SK-N-SH (cell line): ENCODE results near the gene TPRKB. TPM values are rescaled to one million over a fixed set of nuclear protein-coding genes. Genes with fewer than 3 reads are reported as not detected.

Source experiments
- CTCF ChIA-PET: fragments of 300-600, 350-600 bp; formaldehyde crosslinking; extraction: SDS; loops from one replicate; lab custom pipeline; 2021; lab: Yijun Ruan, JAX
- POLR2A ChIA-PET: fragments of 350-600 bp; sonication (Branson Sonifier 250); formaldehyde crosslinking; extraction: SDS; loops from one replicate; lab custom pipeline; 2020; ENCODE audit warnings: antibody characterized with exemption, inconsistent platforms; lab: Yijun Ruan, JAX
- DNase-seq: peaks from one replicate; pipeline ENCODE4 v3.0.0; 2012
- H2AFZ ChIP-seq: fragments of 200-600 bp; sonication (generic); 2 replicates; pipeline ENCODE4 v1.8.1; 2016; ENCODE audit warnings: antibody characterized with exemption, mild to moderate bottlenecking, low read depth
- H3F3A ChIP-seq: fragments of 200-600 bp; sonication (generic); replicated peaks from 2 replicates; pipeline ENCODE3; 2016; ENCODE audit warnings: antibody characterized with exemption, mild to moderate bottlenecking; ENCODE audit not compliant: insufficient read depth
- H3K27ac ChIP-seq, 2 experiments: fragments of 200-500 bp in 1 of 2; fragments of 200-600 bp in 1 of 2; sonication (Bioruptor generic) in 1 of 2; sonication (generic), shearing (Covaris generic) in 1 of 2; 2 replicates each; pipeline versions ENCODE4 v1.5.1 to v1.6.1; 2014 to 2016; ENCODE audit warnings: low read depth in 2 of 2, inconsistent platforms in 1 of 2, low read length in 1 of 2, mild to moderate bottlenecking in 1 of 2, mixed read lengths in 1 of 2
- H3K27me3 ChIP-seq: fragments of 200-600 bp; sonication (generic), shearing (Covaris generic); 2 replicates; pipeline ENCODE4 v1.6.1; 2016; ENCODE audit warnings: mixed run types; ENCODE audit not compliant: insufficient read depth
- H3K36me3 ChIP-seq, 2 experiments: fragments of 200-500 bp in 1 of 2; fragments of 200-600 bp in 1 of 2; sonication (Bioruptor generic) in 1 of 2; sonication (generic) in 1 of 2; replicated peaks in 1 of 2; 2 replicates each; pipeline versions ENCODE3 to v1.5.1; 2014 to 2016; ENCODE audit warnings: low read length in 1 of 2, mild to moderate bottlenecking in 1 of 2; ENCODE audit not compliant: insufficient read depth in 2 of 2, control insufficient read depth in 1 of 2
- H3K4me1 ChIP-seq, 2 experiments: fragments of 200-500 bp in 1 of 2; fragments of 200-600 bp in 1 of 2; sonication (Bioruptor generic) in 1 of 2; sonication (generic), shearing (Covaris generic) in 1 of 2; 2 replicates each; pipeline versions ENCODE4 v1.5.1 to v1.6.1; 2014 to 2016; ENCODE audit warnings: low read depth in 1 of 2, low read length in 1 of 2, mixed run types in 1 of 2; ENCODE audit not compliant: insufficient read depth in 2 of 2, control insufficient read depth in 1 of 2
- H3K4me2 ChIP-seq: fragments of 200-600 bp; sonication (generic), shearing (Covaris generic); 2 replicates; pipeline ENCODE4 v1.6.1; 2017; ENCODE audit warnings: mixed run types
- H3K4me3 ChIP-seq, 2 experiments: fragments of 200-500 bp in 1 of 2; fragments of 200-600 bp in 1 of 2; sonication (Bioruptor generic) in 1 of 2; sonication (generic), shearing (Covaris generic) in 1 of 2; 2 replicates each; pipeline versions ENCODE4 v1.5.1 to v1.8.1; 2014 to 2016; ENCODE audit warnings: low read depth in 2 of 2, inconsistent platforms in 1 of 2, low read length in 1 of 2, mild to moderate bottlenecking in 1 of 2, mixed read lengths in 1 of 2, moderate library complexity in 1 of 2
- H3K79me2 ChIP-seq: fragments of 200-600 bp; sonication (generic); 2 replicates; pipeline ENCODE4 v1.8.1; 2017; ENCODE audit warnings: mild to moderate bottlenecking; ENCODE audit not compliant: insufficient read depth
- H3K9ac ChIP-seq: fragments of 200-600 bp; sonication (generic); 2 replicates; pipeline ENCODE4 v1.6.1; 2017; ENCODE audit warnings: mixed run types
- H3K9me2 ChIP-seq: fragments of 200-600 bp; sonication (generic); 2 replicates; pipeline ENCODE4 v1.6.1; 2017; ENCODE audit warnings: mixed run types
- H3K9me3 ChIP-seq: fragments of 200-600 bp; sonication (generic); 2 replicates; pipeline ENCODE4 v1.6.1; 2017; ENCODE audit warnings: mixed run types, mild to moderate bottlenecking, moderate library complexity
- H4K20me1 ChIP-seq: fragments of 200-600 bp; sonication (generic); 2 replicates; pipeline ENCODE4 v1.6.1; 2017; ENCODE audit warnings: mild to moderate bottlenecking, mixed run types; ENCODE audit not compliant: insufficient read depth
- EZH2phosphoT487 ChIP-seq: fragments of 200-600 bp; sonication (generic); IDR thresholded peaks from 2 replicates; pipeline ENCODE4 v1.6.1; 2017; ENCODE audit warnings: low read depth, mixed run types, mild to moderate bottlenecking, antibody characterized with exemption, moderate library complexity, borderline replicate concordance
- FOSL2 ChIP-seq: IDR thresholded peaks from 2 replicates; pipeline ENCODE4 v1.4.0; 2012; ENCODE audit warnings: low read depth, mild to moderate bottlenecking, moderate library complexity, borderline replicate concordance
- FOXJ3 ChIP-seq: sonication (generic); formaldehyde crosslinking; IDR thresholded peaks from 2 replicates; pipeline ENCODE4 v1.5.1; 2020; ENCODE audit warnings: mild to moderate bottlenecking, missing genetic modification reagents
- FOXM1 ChIP-seq: IDR thresholded peaks from 2 replicates; pipeline ENCODE4 v1.4.0; 2012; ENCODE audit warnings: low read depth, mild to moderate bottlenecking
- GABPA ChIP-seq: IDR thresholded peaks from 2 replicates; pipeline ENCODE4 v1.4.0; 2012; ENCODE audit warnings: low read depth, mild to moderate bottlenecking
- MEF2A ChIP-seq: IDR thresholded peaks from 2 replicates; pipeline ENCODE4 v1.4.0; 2012; ENCODE audit warnings: low read depth, borderline replicate concordance
- NRF1 ChIP-seq: IDR thresholded peaks from 2 replicates; pipeline ENCODE4 v1.6.1; 2012; ENCODE audit warnings: low read depth, mild to moderate bottlenecking, low read length
- PBX3 ChIP-seq: IDR thresholded peaks from 2 replicates; pipeline ENCODE4; 2012
- POLR2AphosphoS5 ChIP-seq: IDR thresholded peaks from 2 replicates; pipeline ENCODE4 v1.6.1; 2012; ENCODE audit warnings: low read depth, low read length
- RCOR1 ChIP-seq: fragments of 150-350 bp; IDR thresholded peaks from 2 replicates; pipeline ENCODE4 v1.6.1; 2017; ENCODE audit warnings: antibody characterized with exemption, low read length
- RFX5 ChIP-seq: IDR thresholded peaks from 2 replicates; pipeline ENCODE4 v1.6.1; 2012; ENCODE audit warnings: mild to moderate bottlenecking, improper control_type of control experiment, low read length
- RXRA ChIP-seq: IDR thresholded peaks from 2 replicates; pipeline ENCODE4 v1.4.0; 2012; ENCODE audit warnings: low read depth, mild to moderate bottlenecking, borderline replicate concordance
- SIN3A ChIP-seq: IDR thresholded peaks from 2 replicates; pipeline ENCODE4 v1.6.1; 2012; ENCODE audit warnings: low read depth, mild to moderate bottlenecking, low read length, moderate library complexity, borderline replicate concordance
- USF2 ChIP-seq: fragments of 150-350 bp; IDR thresholded peaks from 2 replicates; pipeline ENCODE4 v1.6.1; 2017; ENCODE audit warnings: antibody characterized with exemption, low read length, low read depth, borderline replicate concordance
- WGBS: methylation state at CpG from one replicate; pipeline ENCODE4 v1.1.6; 2017; ENCODE audit warnings: low lambda C conversion rate; 5-methylcytosine and 5-hydroxymethylcytosine counted together
- polyA plus RNA-seq, 3 experiments: library from polyadenylated mRNA; depleted of rRNA; stranded (reverse); fragments of >200 nt; gene quantifications; 2 replicates each; pipeline ENCODE4 v1.2.3, GENCODE V29; 2012
- TF ChIP-seq, protein P1 (sequence below): IDR thresholded peaks from 2 replicates; pipeline ENCODE4 v1.4.0; 2012; ENCODE audit warnings: low read depth, borderline replicate concordance
- TF ChIP-seq, protein P2 (sequence below): fragments of 150-350 bp; IDR thresholded peaks from 2 replicates; pipeline ENCODE4 v1.6.1; 2016; ENCODE audit warnings: mild to moderate bottlenecking, low read depth, low read length
- TF ChIP-seq, protein P3 (sequence below): IDR thresholded peaks from 2 replicates; pipeline ENCODE4 v1.4.0; 2012; ENCODE audit warnings: low read depth, borderline replicate concordance
- TF ChIP-seq, protein P4 (sequence below): fragments of 200-600 bp; sonication (generic); IDR thresholded peaks from 2 replicates; pipeline ENCODE4 v1.6.1; 2017; ENCODE audit warnings: antibody characterized with exemption, mild to moderate bottlenecking, moderate library complexity

Gene TPRKB
- polyA plus RNA-seq, 1 of the 3 experiments (the other 2 are of a cell fraction) = 32.1 TPM

- no peak for TF ChIP-seq PBX3
- 0 out of 2 replicates have a peak, but pooled peaks have one; percentile 6 for TF ChIP-seq FOSL2
- TF ChIP-seq, protein P1, sequence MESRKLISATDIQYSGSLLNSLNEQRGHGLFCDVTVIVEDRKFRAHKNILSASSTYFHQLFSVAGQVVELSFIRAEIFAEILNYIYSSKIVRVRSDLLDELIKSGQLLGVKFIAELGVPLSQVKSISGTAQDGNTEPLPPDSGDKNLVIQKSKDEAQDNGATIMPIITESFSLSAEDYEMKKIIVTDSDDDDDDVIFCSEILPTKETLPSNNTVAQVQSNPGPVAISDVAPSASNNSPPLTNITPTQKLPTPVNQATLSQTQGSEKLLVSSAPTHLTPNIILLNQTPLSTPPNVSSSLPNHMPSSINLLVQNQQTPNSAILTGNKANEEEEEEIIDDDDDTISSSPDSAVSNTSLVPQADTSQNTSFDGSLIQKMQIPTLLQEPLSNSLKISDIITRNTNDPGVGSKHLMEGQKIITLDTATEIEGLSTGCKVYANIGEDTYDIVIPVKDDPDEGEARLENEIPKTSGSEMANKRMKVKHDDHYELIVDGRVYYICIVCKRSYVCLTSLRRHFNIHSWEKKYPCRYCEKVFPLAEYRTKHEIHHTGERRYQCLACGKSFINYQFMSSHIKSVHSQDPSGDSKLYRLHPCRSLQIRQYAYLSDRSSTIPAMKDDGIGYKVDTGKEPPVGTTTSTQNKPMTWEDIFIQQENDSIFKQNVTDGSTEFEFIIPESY = no peak
Observed at GRCh38 chr2:73762571-73762970, 25.4 kb upstream of the TPRKB start (continued).

- H3K27ac ChIP-seq = peak overlapping the region; percentile 4 to 20; a peak in 2 of 4 replicates
- WGBS = 92% methylated on average over 2 of the region's 2 CpGs
- no peak overlapping the region for H3K9ac ChIP-seq
- DNase-seq = no peak
- TF ChIP-seq SIN3A (no peak), RXRA (no peak), EZH2phosphoT487 (no peak), POLR2AphosphoS5 (no peak), GABPA (no peak), FOXJ3 (CRISPR knock-in tag) (no peak), RCOR1 (no peak), NRF1 (no peak), PBX3 (no peak), FOXM1 (no peak), MEF2A (no peak), RFX5 (no peak), USF2 (no peak)
- TF ChIP-seq, protein P2, sequence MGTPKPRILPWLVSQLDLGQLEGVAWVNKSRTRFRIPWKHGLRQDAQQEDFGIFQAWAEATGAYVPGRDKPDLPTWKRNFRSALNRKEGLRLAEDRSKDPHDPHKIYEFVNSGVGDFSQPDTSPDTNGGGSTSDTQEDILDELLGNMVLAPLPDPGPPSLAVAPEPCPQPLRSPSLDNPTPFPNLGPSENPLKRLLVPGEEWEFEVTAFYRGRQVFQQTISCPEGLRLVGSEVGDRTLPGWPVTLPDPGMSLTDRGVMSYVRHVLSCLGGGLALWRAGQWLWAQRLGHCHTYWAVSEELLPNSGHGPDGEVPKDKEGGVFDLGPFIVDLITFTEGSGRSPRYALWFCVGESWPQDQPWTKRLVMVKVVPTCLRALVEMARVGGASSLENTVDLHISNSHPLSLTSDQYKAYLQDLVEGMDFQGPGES = no peak
- TF ChIP-seq, protein P3, sequence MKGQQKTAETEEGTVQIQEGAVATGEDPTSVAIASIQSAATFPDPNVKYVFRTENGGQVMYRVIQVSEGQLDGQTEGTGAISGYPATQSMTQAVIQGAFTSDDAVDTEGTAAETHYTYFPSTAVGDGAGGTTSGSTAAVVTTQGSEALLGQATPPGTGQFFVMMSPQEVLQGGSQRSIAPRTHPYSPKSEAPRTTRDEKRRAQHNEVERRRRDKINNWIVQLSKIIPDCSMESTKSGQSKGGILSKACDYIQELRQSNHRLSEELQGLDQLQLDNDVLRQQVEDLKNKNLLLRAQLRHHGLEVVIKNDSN = no peak
- TF ChIP-seq, protein P4, sequence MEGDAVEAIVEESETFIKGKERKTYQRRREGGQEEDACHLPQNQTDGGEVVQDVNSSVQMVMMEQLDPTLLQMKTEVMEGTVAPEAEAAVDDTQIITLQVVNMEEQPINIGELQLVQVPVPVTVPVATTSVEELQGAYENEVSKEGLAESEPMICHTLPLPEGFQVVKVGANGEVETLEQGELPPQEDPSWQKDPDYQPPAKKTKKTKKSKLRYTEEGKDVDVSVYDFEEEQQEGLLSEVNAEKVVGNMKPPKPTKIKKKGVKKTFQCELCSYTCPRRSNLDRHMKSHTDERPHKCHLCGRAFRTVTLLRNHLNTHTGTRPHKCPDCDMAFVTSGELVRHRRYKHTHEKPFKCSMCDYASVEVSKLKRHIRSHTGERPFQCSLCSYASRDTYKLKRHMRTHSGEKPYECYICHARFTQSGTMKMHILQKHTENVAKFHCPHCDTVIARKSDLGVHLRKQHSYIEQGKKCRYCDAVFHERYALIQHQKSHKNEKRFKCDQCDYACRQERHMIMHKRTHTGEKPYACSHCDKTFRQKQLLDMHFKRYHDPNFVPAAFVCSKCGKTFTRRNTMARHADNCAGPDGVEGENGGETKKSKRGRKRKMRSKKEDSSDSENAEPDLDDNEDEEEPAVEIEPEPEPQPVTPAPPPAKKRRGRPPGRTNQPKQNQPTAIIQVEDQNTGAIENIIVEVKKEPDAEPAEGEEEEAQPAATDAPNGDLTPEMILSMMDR = no peak
- no peaks in the 10 kb centered on the region for H3K27me3 ChIP-seq
- H2AFZ ChIP-seq = no peak overlapping the region
- H3F3A ChIP-seq = peaks cover 5% of the 10 kb centered on the region
- H3K4me3 ChIP-seq = no peak overlapping the region
- CTCF ChIA-PET = interaction anchor here (1.0 to 1.7 kb wide), 3 partner anchors 17 to 64 kb away, joined by 3 to 5 read pairs (median 4); partner anchors contain the start of gene DUSP11
- H4K20me1 ChIP-seq = no peaks in the 10 kb centered on the region
- H3K9me3 ChIP-seq = no peaks in the 10 kb centered on the region
- POLR2A ChIA-PET = no interaction called here
- peaks cover 4 to 6% of the 10 kb centered on the region in 2 experiments; a peak in 2 of 4 replicates for H3K4me1 ChIP-seq
- 0 out of 2 replicates have a peak overlapping the region, but pooled peaks have one; percentile 12 for H3K4me2 ChIP-seq
- no peaks in the 10 kb centered on the region for H3K9me2 ChIP-seq
- H3K79me2 ChIP-seq = no peaks in the 10 kb centered on the region
- H3K36me3 ChIP-seq = peaks cover 37 to 45% of the 10 kb centered on the region in 2 experiments
Observed at GRCh38 chr2:73759904-73760303, 22.8 kb upstream of the TPRKB start.
